HG02623 (cell line): ENCODE results near the gene FSTL4.
"Not testable (repeated sequence)": the region's sequence is repeated elsewhere in the genome, so short reads cannot be mapped to it uniquely, and the experiment has no call there.

Experiments
- ATAC-seq: cut with Tn5 transposase; IDR thresholded peaks from one replicate; pipeline ENCODE4 v1.9.1; 2021; ENCODE audit warnings: moderate library complexity; ENCODE audit not compliant: unreplicated experiment

The FSTL4 gene

GRCh38 chr5:133559960-133560359 is 52.4 kb downstream of the FSTL4 start:
- no peak for ATAC-seq

GRCh38 chr5:133556551-133556950 is 55.8 kb downstream of the FSTL4 start:
- no peak for ATAC-seq

- ATAC-seq: no peak
These were observed 58.1 kb downstream of the FSTL4 start for GRCh38 chr5:133554279-133554678.

- ATAC-seq: no peak
These were observed 59.3 kb downstream of the FSTL4 start for GRCh38 chr5:133552925-133553525.

- ATAC-seq: no peak
These were observed 65.8 kb downstream of the FSTL4 start for GRCh38 chr5:133546500-133546899.

GRCh38 chr5:133544346-133544745 is 68.0 kb downstream of the FSTL4 start:
- ATAC-seq: no peak

- ATAC-seq: no peak
These were observed 72.5 kb downstream of the FSTL4 start for GRCh38 chr5:133539818-133540217.

- ATAC-seq: no peak
These were observed 73.6 kb downstream of the FSTL4 start for GRCh38 chr5:133538718-133539117.

- not testable (repeated sequence) for ATAC-seq
These were observed 77.0 kb downstream of the FSTL4 start for GRCh38 chr5:133535241-133535929.

- no peak for ATAC-seq
These were observed 77.8 kb downstream of the FSTL4 start for GRCh38 chr5:133534566-133534965.

GRCh38 chr5:133533541-133533940 is 78.8 kb downstream of the FSTL4 start:
- ATAC-seq: no peak

GRCh38 chr5:133531594-133531993 is 80.7 kb downstream of the FSTL4 start:
- ATAC-seq: no peak

- ATAC-seq: no peak
These were observed 81.2 kb downstream of the FSTL4 start for GRCh38 chr5:133531178-133531577.

- ATAC-seq: no peak
These were observed 82.1 kb downstream of the FSTL4 start for GRCh38 chr5:133530270-133530669.

- no peak for ATAC-seq
These were observed 83.5 kb downstream of the FSTL4 start for GRCh38 chr5:133528841-133529240.

- ATAC-seq: no peak
These were observed 85.0 kb downstream of the FSTL4 start for GRCh38 chr5:133527311-133527710.

- ATAC-seq: no peak
These were observed 86.0 kb downstream of the FSTL4 start for GRCh38 chr5:133526368-133526767.

- ATAC-seq: no peak
These were observed 87.2 kb downstream of the FSTL4 start for GRCh38 chr5:133525126-133525525.

- no peak for ATAC-seq
These were observed 87.7 kb downstream of the FSTL4 start for GRCh38 chr5:133524666-133525065.

GRCh38 chr5:133523961-133524586 is 88.3 kb downstream of the FSTL4 start:
- ATAC-seq: no peak

- ATAC-seq: no peak
These were observed 89.2 kb downstream of the FSTL4 start for GRCh38 chr5:133523013-133523658.

GRCh38 chr5:133521801-133522200 is 90.5 kb downstream of the FSTL4 start:
- ATAC-seq: no peak
